ENCODE measurements around the gene CLPX.

DNA sequence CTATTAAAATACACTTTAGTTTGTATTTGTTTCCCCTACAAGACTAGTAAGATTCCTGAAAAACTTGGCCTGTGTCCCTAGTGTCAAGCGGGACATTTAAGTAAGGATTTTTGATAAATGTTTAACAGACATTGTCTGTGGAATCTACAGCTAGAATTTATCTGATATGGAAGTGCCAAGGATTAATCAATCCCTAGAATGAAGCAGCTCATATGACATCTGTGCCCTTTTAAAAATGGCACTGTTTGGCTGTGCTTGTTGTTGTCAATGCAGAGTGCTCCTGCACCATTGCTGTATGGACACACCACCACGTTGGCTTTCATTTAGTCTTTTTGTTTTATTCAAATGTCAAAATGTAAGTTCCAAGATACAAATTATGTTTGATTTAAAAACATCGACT lies 37.2 kb downstream of the CLPX start:
- TF ChIP-seq, protein P1, sequence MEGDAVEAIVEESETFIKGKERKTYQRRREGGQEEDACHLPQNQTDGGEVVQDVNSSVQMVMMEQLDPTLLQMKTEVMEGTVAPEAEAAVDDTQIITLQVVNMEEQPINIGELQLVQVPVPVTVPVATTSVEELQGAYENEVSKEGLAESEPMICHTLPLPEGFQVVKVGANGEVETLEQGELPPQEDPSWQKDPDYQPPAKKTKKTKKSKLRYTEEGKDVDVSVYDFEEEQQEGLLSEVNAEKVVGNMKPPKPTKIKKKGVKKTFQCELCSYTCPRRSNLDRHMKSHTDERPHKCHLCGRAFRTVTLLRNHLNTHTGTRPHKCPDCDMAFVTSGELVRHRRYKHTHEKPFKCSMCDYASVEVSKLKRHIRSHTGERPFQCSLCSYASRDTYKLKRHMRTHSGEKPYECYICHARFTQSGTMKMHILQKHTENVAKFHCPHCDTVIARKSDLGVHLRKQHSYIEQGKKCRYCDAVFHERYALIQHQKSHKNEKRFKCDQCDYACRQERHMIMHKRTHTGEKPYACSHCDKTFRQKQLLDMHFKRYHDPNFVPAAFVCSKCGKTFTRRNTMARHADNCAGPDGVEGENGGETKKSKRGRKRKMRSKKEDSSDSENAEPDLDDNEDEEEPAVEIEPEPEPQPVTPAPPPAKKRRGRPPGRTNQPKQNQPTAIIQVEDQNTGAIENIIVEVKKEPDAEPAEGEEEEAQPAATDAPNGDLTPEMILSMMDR (IDR thresholded peaks at IDR 0.05), result no peak
- no peak for TF ChIP-seq EZH2 (IDR thresholded peaks at IDR 0.05)
- no peak for TF ChIP-seq EZH2phosphoT487 (IDR thresholded peaks at IDR 0.05)
